Hepatocyte (in vitro differentiated cells): ENCODE measurements around the gene IFNA1. TPM values are rescaled to one million over a fixed set of nuclear protein-coding genes. Genes with fewer than 3 reads are reported as not detected.

Experiments
- DNase-seq: peaks from one replicate; pipeline ENCODE4 v3.0.0-alpha.2; 2016; ENCODE audit warnings: low spot score
- H2AFZ ChIP-seq: fragments of 200-600 bp; sonication (generic); 2 replicates; pipeline ENCODE4 v1.6.0; 2016; ENCODE audit warnings: antibody characterized with exemption, mild to moderate bottlenecking
- H3K27ac ChIP-seq: fragments of 200-600 bp; sonication (generic); 2 replicates; pipeline ENCODE4 v1.5.1; 2016; ENCODE audit warnings: mild to moderate bottlenecking
- H3K27me3 ChIP-seq: fragments of 200-600 bp; sonication (generic); 2 replicates; pipeline ENCODE4 v1.6.1; 2016
- H3K36me3 ChIP-seq: fragments of 200-600 bp; sonication (generic); replicated peaks from 2 replicates; pipeline ENCODE4 v1.5.1; 2016; ENCODE audit warnings: low read depth; ENCODE audit not compliant: insufficient read depth
- H3K4me1 ChIP-seq: fragments of 200-600 bp; sonication (generic); 2 replicates; pipeline ENCODE4 v1.5.1; 2016; ENCODE audit warnings: mild to moderate bottlenecking, moderate library complexity; ENCODE audit not compliant: insufficient read depth
- H3K4me2 ChIP-seq: fragments of 200-600 bp; sonication (generic); 2 replicates; pipeline ENCODE4 v1.6.0; 2016
- H3K4me3 ChIP-seq: fragments of 200-600 bp; sonication (generic); 2 replicates; pipeline ENCODE4 v1.5.1; 2016; ENCODE audit warnings: mild to moderate bottlenecking
- H3K79me2 ChIP-seq: fragments of 200-600 bp; sonication (generic); 2 replicates; pipeline ENCODE4 v1.6.0; 2017; ENCODE audit warnings: mild to moderate bottlenecking
- H3K9me2 ChIP-seq: fragments of 200-600 bp; sonication (generic); replicated peaks from 2 replicates; pipeline ENCODE4 v1.6.0; 2017; ENCODE audit warnings: mild to moderate bottlenecking; ENCODE audit not compliant: insufficient read depth
- H3K9me3 ChIP-seq: fragments of 200-600 bp; sonication (generic); 2 replicates; pipeline ENCODE4 v1.5.1; 2016; ENCODE audit warnings: low read depth, mild to moderate bottlenecking
- H4K20me1 ChIP-seq: fragments of 200-600 bp; sonication (generic); 2 replicates; pipeline ENCODE4 v1.6.0; 2016; ENCODE audit warnings: mild to moderate bottlenecking; ENCODE audit not compliant: insufficient read depth, poor library complexity, severe bottlenecking
- EZH2 ChIP-seq: fragments of 200-600 bp; sonication (generic); IDR thresholded peaks from 2 replicates; pipeline ENCODE4 v1.6.1; 2016; ENCODE audit warnings: antibody characterized with exemption, mild to moderate bottlenecking, borderline replicate concordance
- EZH2phosphoT487 ChIP-seq: fragments of 200-600 bp; sonication (generic); IDR thresholded peaks from one replicate; pipeline ENCODE4 v1.6.1; 2018; ENCODE audit warnings: antibody characterized with exemption, mild to moderate bottlenecking, low read depth, moderate library complexity; ENCODE audit not compliant: unreplicated experiment, severe bottlenecking
- WGBS: methylation state at CpG from one replicate; pipeline ENCODE4 v1.1.6; 2016; ENCODE audit warnings: low lambda C conversion rate; ENCODE audit errors: missing lambda C conversion rate; 5-methylcytosine and 5-hydroxymethylcytosine counted together
- polyA plus RNA-seq: library from polyadenylated mRNA; unstranded; fragments of >200 nt; fragmentation: Nextera tagmentation; extraction: Ambion mirVana; gene quantifications from 2 replicates; pipeline ENCODE4 v1.2.1, GENCODE V29; 2016
- total RNA-seq: library from RNA; depleted of rRNA; stranded (reverse); fragments of >200 nt; gene quantifications from 2 replicates; pipeline ENCODE4 v1.2.3, GENCODE V29; 2014
- TF ChIP-seq, protein P1 (sequence below): fragments of 200-600 bp; sonication (generic); IDR thresholded peaks from 2 replicates; pipeline ENCODE4 v1.5.1; 2016; ENCODE audit warnings: antibody characterized with exemption, mild to moderate bottlenecking; ENCODE audit not compliant: poor library complexity

The IFNA1 gene
- not detected in 2 replicates for total RNA-seq
- not detected in 2 replicates for polyA plus RNA-seq

DNA sequence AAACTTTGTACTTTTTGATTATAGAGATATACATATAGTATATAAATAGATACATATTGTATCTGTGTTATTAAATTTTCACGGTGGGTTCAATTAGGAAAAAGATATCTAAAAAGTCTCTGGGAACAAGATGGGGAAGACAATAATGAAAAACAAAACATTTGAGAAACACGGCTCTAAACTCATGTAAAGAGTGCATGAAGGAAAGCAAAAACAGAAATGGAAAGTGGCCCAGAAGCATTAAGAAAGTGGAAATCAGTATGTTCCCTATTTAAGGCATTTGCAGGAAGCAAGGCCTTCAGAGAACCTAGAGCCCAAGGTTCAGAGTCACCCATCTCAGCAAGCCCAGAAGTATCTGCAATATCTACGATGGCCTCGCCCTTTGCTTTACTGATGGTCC, at the start of gene IFNA1:
IFNA1 (plus strand) TSS at position 301 of the 400 bp plus-strand sequence; CDS start at position 370, 69 bp downstream.
- TF ChIP-seq, protein P1, sequence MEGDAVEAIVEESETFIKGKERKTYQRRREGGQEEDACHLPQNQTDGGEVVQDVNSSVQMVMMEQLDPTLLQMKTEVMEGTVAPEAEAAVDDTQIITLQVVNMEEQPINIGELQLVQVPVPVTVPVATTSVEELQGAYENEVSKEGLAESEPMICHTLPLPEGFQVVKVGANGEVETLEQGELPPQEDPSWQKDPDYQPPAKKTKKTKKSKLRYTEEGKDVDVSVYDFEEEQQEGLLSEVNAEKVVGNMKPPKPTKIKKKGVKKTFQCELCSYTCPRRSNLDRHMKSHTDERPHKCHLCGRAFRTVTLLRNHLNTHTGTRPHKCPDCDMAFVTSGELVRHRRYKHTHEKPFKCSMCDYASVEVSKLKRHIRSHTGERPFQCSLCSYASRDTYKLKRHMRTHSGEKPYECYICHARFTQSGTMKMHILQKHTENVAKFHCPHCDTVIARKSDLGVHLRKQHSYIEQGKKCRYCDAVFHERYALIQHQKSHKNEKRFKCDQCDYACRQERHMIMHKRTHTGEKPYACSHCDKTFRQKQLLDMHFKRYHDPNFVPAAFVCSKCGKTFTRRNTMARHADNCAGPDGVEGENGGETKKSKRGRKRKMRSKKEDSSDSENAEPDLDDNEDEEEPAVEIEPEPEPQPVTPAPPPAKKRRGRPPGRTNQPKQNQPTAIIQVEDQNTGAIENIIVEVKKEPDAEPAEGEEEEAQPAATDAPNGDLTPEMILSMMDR: no peak
- TF ChIP-seq EZH2 (no peak), EZH2phosphoT487 (no peak)
- Histone ChIP-seq H3K27me3 (no peaks in the 10 kb centered on the region), H3K4me2 (no peak within 1 kb of the TSS), H3K4me3 (no peak within 1 kb of the TSS), H2AFZ (no peak within 1 kb of the TSS), H3K4me1 (no peaks in the 10 kb centered on the region), H3K79me2 (no peaks in the 10 kb centered on the region), H4K20me1 (no peaks in the 10 kb centered on the region), H3K9me2 (no peaks in the 10 kb centered on the region), H3K36me3 (no peaks in the 10 kb centered on the region), H3K27ac (no peak within 1 kb of the TSS), H3K9me3 (no peaks in the 10 kb centered on the region)
- DNase-seq: no peak
- WGBS: 95% methylated on average over 4 of the region's 4 CpGs

DNA sequence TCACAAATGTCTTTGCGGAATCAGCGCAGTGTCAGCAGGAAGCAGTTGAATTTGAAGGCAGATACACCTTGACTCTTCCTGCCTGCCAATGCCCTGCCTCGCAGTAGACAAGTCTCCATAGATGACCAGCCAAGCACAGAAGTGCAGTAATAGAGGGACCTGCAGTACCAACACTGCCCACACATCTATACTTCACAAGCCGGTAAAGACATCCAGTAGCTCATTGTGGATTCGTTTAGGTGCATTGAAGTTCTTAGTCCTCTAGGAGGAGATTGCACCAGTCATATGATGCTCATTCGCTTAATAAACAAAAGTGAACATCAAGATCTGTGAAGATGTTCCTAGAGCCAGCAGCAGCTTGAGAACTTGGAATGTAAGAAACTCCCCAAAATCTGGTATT, 48.0 kb upstream of the IFNA1 start:
- TF ChIP-seq, protein P1: peak; percentile 14
- TF ChIP-seq EZH2: no peak

DNA sequence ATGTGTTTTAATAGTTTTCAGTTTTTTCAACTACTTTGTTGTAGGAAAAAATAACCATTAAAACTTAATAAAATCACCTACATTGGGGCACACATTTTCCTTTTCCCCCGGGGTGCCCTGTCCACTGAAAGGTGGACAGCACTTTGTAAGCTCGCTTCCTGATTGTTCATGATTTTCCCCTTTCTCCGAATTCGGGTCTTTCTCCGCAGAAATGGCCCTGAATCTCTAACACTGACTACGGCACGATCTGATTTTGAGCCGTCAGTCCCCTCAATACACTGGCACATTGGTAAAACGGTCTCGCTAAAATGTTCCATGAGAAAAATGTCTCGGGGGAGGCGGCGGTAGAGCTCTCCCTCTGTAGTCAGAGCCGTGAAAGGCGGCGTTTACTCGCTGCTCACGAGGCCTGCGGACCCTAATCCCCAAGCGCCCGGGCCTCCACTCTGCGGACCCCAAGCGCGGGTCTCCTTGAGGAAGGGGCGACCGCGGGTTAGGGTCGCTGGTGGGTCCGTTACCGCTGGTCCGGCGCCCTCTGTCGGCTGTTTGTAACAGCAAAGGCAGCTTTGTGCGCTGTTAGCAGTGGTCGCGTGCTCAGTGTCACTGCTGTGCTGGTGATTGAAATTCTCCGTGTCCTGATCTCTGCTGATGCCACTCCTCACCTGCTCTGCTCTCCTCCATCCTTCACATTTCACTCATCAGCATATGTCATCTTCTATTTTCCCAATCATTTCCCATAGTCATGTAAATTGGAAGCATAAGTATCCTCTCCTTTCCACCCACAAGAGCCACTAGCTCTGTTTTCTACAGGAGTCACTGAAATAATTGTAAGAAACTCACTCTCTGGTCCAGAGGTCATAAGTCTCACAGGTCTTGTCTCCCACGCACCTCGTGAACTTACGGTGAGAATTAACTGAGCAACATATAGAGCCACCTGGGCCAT, 44.2 kb upstream of the IFNA1 start:
- H3K9me3 ChIP-seq: no peaks in the 10 kb centered on the region
- no peak overlapping the region for H3K27ac ChIP-seq
- no peaks in the 10 kb centered on the region for H4K20me1 ChIP-seq
- peak overlapping the region; percentile 55 for H3K4me3 ChIP-seq
- no peaks in the 10 kb centered on the region for H3K4me1 ChIP-seq
- H2AFZ ChIP-seq: peak overlapping the region; percentile 79
- H3K4me2 ChIP-seq: peak overlapping the region; percentile 91
- H3K36me3 ChIP-seq: no peaks in the 10 kb centered on the region
- no peaks in the 10 kb centered on the region for H3K9me2 ChIP-seq
- DNase-seq: peak; percentile 69
- WGBS: 9% methylated on average over 40 of the region's 40 CpGs
- H3K27me3 ChIP-seq: peaks cover 33% of the 10 kb centered on the region
- H3K79me2 ChIP-seq: no peaks in the 10 kb centered on the region
- TF ChIP-seq EZH2phosphoT487: no peak
- TF ChIP-seq, protein P1: peak; percentile 96

More for the DNA sequence above, 48.0 kb upstream of the IFNA1 start:
- no peak overlapping the region for H3K4me2 ChIP-seq
- H3K27me3 ChIP-seq: peaks cover 33% of the 10 kb centered on the region
- no peaks in the 10 kb centered on the region for H3K4me1 ChIP-seq
- WGBS: 85% methylated on average over 6 of the region's 6 CpGs
- H3K27ac ChIP-seq: no peak overlapping the region
- no peak overlapping the region for H3K4me3 ChIP-seq
- H3K36me3 ChIP-seq: no peaks in the 10 kb centered on the region
- peak; percentile 19 for DNase-seq
- H2AFZ ChIP-seq: no peak overlapping the region
- H3K9me2 ChIP-seq: no peaks in the 10 kb centered on the region
- H3K9me3 ChIP-seq: no peaks in the 10 kb centered on the region
- H3K79me2 ChIP-seq: no peaks in the 10 kb centered on the region
- no peaks in the 10 kb centered on the region for H4K20me1 ChIP-seq
